HG03439 (cell line): Measurements from ENCODE around the gene SLC17A7.
"Not testable (repeated sequence)": the region's sequence is repeated elsewhere in the genome, so short reads cannot be mapped to it uniquely, and the experiment has no call there.

Source experiments
- ATAC-seq: cut with Tn5 transposase; IDR thresholded peaks from one replicate; pipeline ENCODE4 v1.9.1; 2021; ENCODE audit warnings: mild to moderate bottlenecking, moderate library complexity; ENCODE audit not compliant: unreplicated experiment

SLC17A7 gene

DNA sequence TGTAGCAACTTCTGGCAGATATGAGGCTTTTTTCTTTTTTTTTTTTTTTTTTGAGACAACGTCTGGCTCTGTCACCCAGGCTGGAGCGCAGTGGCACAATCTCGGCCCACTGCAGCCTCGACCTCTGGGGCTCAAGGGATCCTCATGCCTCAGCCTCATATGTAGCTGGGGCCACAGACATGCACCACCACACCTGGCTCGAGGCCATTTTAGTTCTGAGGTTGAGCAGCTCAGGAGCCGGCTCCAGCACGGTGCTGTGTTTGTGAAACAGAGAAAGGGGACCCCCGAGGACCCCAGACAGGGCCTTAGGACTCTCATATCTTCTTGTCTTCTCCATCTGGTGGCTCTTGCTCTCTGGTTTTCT lies 29.3 kb upstream of the SLC17A7 start:
- no peak for ATAC-seq

DNA sequence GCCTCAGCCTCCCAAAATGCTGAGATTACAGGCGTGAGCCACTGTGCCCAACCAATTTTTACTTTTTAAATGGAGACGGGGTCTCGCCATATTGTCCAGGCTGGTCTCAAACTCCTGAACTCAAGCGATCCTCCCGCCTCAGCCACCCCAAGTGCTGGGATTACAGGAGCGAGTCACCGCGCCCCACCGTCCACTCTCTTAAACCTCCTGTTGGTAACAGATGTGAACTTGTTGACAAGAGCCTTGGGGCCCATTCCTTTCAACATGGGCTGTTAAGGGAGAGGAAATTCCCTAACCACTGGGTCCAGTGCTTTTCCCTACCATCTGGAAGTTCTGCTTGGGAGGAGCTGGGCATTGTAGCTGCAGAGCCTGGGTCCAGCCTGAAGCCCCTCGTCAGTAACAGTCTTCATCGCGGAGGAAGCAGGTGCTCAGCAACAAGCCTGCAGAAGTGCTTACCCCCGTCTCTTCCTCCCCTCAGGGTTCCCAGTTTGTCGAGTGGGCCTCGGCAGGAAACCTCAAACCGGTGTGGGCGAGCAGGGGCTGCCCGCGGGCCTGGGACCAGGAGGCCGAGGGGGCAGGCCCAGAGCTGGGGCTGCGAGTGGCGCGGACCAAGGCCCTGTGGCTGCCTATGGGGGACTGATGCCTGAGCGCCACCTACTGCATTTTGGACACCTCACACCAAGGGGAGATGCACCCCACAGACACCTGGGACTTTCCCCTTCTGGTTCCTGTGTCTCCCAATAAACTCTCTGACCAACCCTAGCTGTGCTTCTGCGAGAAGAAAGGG lies 28.7 kb upstream of the SLC17A7 start:
- peak; percentile 55 for ATAC-seq

- ATAC-seq = no peak
These were observed 27.6 kb upstream of the SLC17A7 start for GRCh38 chr19:49468746-49469447.

DNA sequence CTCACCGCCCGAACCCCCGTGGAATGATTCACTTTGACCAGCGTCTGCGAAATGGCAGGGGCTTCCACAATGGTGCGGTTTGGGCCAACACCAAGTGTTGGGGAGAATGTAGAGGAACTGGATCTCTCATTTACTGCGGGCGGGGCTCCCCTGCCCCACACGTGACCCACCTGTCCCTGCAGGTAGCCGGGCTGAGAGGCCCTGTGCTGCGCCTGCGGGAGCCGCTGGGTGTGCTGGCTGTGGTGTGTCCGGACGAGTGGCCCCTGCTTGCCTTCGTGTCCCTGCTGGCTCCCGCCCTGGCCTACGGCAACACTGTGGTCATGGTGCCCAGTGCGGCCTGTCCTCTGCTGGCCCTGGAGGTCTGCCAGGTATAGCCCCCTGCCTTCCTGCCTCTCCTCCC lies 26.9 kb upstream of the SLC17A7 start:
- ATAC-seq = no peak

DNA sequence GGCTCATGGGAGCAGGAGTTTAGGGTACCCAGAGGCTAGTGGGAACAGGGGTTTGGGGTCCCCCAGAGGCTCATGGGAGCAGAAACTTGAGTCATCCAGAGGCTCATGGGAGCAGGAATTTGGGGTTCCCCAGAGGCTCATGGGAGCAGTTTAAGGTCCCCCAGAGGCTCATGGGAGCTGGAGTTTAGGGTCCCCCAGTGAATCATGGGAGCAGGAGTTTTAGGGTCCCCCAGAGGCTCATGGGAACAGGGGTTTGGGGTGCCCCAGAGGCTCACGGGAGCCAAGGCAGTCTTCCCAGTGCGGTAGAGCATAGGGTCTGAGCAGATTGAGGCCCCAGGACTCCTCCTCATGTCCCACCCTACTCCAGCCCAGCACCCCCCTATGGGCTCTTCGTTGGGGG lies 24.0 kb upstream of the SLC17A7 start:
- no peak for ATAC-seq

GRCh38 chr19:49463960-49464740 lies 22.8 kb upstream of the SLC17A7 start:
- ATAC-seq = no peak

- no peak for ATAC-seq
These were observed 21.2 kb upstream of the SLC17A7 start for GRCh38 chr19:49462492-49462891.

- ATAC-seq = no peak
These were observed 20.3 kb upstream of the SLC17A7 start for GRCh38 chr19:49461656-49462055.

DNA sequence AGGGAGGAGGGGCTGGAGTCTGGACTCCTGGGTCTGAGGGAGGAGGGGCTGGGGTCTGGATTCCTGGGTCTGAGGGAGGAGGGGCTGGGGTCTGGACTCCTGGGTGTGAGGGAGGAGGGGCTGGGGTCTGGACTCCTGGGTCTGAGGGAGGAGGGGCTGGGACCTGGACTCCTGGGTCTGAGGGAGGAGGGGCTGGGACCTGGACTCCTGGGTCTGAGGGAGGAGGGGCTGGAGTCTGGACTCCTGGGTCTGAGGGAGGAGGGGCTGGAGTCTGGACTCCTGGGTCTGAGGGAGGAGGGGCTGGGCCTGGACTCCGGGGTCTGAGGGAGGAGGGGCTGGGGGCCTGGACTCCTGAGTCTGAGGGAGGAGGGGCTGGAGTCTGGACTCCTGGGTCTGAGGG lies 19.8 kb upstream of the SLC17A7 start:
- not testable (repeated sequence) for ATAC-seq

- ATAC-seq = no peak
These were observed 18.1 kb upstream of the SLC17A7 start for GRCh38 chr19:49459388-49459787.

- no peak for ATAC-seq
These were observed 17.2 kb upstream of the SLC17A7 start for GRCh38 chr19:49458567-49458903.

- no peak for ATAC-seq
These were observed 15.0 kb upstream of the SLC17A7 start for GRCh38 chr19:49456326-49456725.

GRCh38 chr19:49455773-49456172 lies 14.4 kb upstream of the SLC17A7 start:
- no peak for ATAC-seq

DNA sequence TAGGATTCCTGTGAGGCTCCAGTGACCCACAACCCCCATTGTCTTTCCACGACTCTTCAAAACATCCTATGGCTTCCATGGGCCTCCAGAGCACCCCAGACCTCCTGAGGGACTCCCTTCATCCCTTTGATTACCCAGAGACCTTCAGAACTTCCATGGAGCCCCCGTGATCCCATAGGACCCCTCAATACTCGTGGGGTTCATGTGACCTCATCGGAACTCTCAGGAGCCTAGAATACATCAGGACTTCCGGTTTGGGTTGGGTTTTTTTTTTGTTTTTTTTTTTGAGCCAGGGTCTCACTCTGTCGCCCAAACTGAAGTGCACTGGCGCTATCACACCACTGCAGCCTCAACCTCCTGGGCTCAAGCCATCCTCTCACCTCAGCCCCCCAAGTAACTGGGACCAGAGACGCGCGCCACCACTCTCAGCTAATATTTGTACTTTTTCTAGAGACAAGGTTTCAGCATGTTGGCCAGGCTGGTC lies 12.5 kb upstream of the SLC17A7 start:
- ATAC-seq = no peak

GRCh38 chr19:49453013-49453756 lies 11.9 kb upstream of the SLC17A7 start, which contains the start of gene ALDH16A1:
Gene ALDH16A1, plus strand, starts transcription at chr19:49453225. Its CDS starts 107 bp downstream, at chr19:49453332.
- ATAC-seq = peak; percentile 86

DNA sequence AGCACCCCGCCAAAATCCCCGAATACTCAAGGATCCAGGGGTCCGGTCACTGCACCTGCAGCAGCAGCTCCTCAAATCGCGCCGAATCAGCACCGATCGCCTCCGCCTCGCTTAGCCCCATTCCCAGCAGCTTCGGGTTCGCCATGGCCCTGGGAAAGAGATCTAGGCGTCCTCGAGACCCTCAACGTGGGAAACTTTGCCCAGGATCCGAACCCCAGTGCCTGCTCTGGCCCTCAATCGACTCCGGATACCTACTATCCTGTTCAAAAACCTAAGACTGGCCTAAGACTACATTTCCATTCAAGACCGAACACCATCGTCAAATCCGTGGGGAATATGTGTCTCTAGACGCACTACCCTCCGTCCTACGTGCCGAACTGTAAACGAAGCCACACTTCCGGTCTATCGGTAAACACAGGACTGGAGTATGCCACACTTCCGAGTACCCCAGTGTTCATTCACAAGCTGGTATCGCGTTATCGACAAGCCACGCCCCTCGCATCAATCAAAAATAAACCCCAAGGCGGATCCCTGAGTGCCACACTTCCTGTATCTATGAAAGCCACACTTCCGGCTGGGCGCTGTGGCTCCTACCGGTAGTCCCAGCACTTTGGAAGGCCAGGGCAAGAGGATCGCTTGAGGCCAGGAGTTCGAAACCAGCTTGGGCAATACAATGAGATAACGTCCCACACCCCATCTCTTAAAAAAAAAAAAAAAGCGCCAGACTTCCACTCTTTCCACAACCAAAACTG lies 10.3 kb upstream of the SLC17A7 start, which contains the start of gene PIH1D1:
PIH1D1 (minus strand) TSS at position 385 of the 752 bp plus-strand sequence; CDS start at position 145, 240 bp downstream.
- ATAC-seq = peak; percentile 47

GRCh38 chr19:49450405-49450804 lies 9.1 kb upstream of the SLC17A7 start:
- ATAC-seq = no peak

GRCh38 chr19:49448432-49448786 lies 7.1 kb upstream of the SLC17A7 start:
- no peak for ATAC-seq

DNA sequence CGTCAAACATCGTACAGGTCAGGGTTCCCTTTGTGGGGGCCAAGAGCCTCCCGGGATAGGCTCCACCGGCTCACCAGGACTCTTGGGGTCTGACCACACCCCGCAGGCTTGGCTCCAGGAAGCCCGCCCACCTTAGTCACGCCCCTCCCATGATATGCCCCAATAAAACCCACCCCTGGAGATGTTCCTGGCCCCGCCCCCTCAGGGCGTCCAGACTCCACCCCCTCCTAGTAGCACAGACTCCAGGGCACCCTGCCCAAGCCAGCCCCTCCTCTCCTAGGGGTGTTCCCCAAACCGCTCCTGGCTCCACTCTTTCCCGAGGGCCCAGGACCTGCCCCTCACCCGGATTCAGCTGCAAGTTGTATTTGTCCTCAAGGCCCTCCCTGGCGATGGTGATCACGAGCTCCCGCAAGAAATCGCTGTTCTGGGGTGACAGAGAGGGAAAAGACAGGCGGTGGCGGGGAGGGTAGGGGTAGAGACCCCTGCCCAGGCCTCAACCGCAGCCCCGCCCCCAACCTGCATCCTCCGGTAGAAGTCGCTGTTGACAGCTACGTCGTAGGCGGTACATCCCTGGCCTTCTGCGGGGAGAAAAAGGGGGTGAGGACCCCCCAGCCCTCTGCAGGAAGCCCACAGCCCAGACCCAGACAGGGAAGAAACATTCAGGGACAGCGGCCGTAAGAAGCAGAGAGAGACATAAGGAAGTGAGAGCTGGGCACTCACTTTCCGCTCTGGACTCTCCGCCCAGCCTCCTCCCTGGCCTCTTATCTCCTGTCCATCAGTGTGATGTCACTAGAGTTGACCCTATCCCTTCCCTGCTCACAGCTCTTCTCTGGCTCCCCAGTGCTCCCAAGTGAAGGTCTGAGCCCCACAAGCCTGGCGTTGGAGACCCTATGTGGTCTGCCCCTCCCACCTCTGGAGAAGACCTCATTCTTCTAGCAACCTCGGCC lies 6.4 kb upstream of the SLC17A7 start:
- no peak for ATAC-seq
